ENCODE measurements around the gene WBP1L.
"Not testable (repeated sequence)": the region's sequence is repeated elsewhere in the genome, so short reads cannot be mapped to it uniquely, and the experiment has no call there.

WBP1L gene

DNA sequence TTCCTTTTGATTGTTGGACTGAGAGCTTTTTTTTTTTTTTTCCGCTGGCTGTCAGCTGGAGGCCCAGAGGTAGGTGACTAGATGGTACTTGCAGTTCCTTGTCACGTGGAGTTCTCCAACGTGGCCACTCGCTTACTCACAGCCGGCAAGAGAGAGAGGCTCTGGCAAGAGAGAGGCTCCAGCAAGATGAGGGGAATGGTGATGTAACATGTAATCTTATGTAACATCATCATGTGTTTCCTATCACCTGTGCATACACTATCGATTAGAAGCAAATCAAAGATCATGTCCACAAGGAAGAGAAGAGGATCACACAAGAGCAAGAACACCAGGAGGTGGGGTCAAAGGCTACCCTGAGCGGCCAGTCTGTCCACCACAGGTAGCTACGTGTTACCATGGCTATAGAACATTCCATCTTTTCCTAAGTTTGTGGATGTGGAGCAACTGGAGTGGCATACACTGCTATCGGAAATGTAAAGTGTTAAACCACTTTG is 106.3 kb downstream of the WBP1L start:
- no peak for FAIRE-seq

DNA sequence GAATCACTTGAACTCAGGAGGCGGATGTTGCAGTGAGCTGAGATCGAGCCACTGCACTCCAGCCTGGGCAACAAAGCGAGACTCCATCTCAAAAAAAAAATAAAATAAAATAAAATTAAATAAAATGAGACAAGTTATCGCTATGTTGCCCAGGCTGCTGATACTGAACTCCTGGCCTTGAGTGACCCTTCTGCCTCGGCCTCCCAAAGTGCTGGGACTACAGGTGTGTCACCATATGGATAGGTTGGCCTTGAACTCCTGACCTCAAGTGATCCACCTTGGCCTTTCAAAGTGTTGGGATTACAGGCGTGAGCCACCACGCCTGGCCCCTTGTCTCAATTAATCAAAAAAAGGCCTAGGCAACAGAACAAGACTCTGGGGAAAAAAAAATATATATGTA is 109.5 kb downstream of the WBP1L start:
- not testable (repeated sequence) for FAIRE-seq

- FAIRE-seq = not testable (repeated sequence)
Measured at GRCh38 chr10:102855731-102856436, 112.1 kb downstream of the WBP1L start.

GRCh38 chr10:102856758-102857424 is 113.1 kb downstream of the WBP1L start:
- no peak for FAIRE-seq

- FAIRE-seq = no peak
Measured at GRCh38 chr10:102859911-102860310, 116.2 kb downstream of the WBP1L start.

GRCh38 chr10:102863660-102864059 is 119.9 kb downstream of the WBP1L start:
- no peak for FAIRE-seq

DNA sequence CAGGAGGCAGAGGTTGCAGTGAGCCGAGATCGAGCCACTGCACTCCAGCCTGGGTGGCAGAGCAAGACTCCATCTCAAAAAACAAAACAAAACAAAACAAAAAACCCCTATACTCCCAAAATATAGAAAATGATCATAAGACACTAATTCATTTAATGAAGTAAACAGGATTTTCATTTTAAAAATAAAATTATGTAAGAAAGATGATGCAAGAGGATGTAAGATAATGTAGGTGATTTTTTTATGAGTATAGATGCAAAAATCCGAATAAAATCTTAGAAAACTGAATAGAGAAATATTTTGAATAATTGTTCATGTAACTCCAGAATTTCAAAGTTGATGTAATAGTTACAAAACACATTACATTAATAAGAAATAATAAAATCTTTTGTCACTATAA is 121.9 kb downstream of the WBP1L start:
- FAIRE-seq = peak; percentile 89
